IMR-90 (cell line): ENCODE measurements around the gene GCN1. TPM values are rescaled to one million over a fixed set of nuclear protein-coding genes. Genes with fewer than 3 reads are reported as not detected.

Experiments
- ATAC-seq: fragments of 200-7000 bp; cut with Tn5 transposase; 2 replicates; pipeline ENCODE4 v1.9.1; 2020; ENCODE audit warnings: low read depth, mild to moderate bottlenecking, moderate library complexity
- BruUV-seq: library from RNA; stranded (reverse); fragments of 400-500 nt; replicated peaks from 2 replicates; lab custom pipeline; 2021; lab: Mats Ljungman, UMichigan
- CTCF ChIA-PET: fragments of 300-600 bp; formaldehyde crosslinking; extraction: SDS; loops from one replicate; lab custom pipeline; 2021; ENCODE audit warnings: antibody characterized with exemption; lab: Yijun Ruan, JAX
- POLR2A ChIA-PET: fragments of 300-600 bp; sonication (Branson Sonifier 250); formaldehyde crosslinking; loops from one replicate; lab custom pipeline; 2022; ENCODE audit warnings: antibody characterized with exemption; ENCODE audit not compliant: unreplicated experiment; lab: Charles Lee
- DNase-seq: peaks from one replicate; pipeline ENCODE4 v3.0.0; 2013
- H2AFZ ChIP-seq: replicated peaks from 2 replicates; pipeline ENCODE3; 2013; ENCODE audit warnings: low read length, mild to moderate bottlenecking; ENCODE audit not compliant: poor library complexity
- H2AK5ac ChIP-seq: 2 replicates; pipeline ENCODE4 v1.6.1; 2013; ENCODE audit warnings: low read depth, low read length, inconsistent platforms
- H2AK9ac ChIP-seq: replicated peaks from 2 replicates; pipeline ENCODE3; 2013; ENCODE audit warnings: mild to moderate bottlenecking, low read depth, low read length, moderate library complexity; ENCODE audit not compliant: poor library complexity
- H2BK120ac ChIP-seq: 2 replicates; pipeline ENCODE4 v1.6.1; 2013; ENCODE audit warnings: low read depth, low read length, inconsistent platforms
- H2BK15ac ChIP-seq: 3 replicates; pipeline ENCODE4 v1.6.1; 2013; ENCODE audit warnings: low read depth, low read length, inconsistent platforms
- H2BK20ac ChIP-seq: 2 replicates; pipeline ENCODE4 v1.6.1; 2013; ENCODE audit warnings: low read depth, mild to moderate bottlenecking, inconsistent platforms, low read length, moderate library complexity
- H2BK5ac ChIP-seq: 2 replicates; pipeline ENCODE4 v1.6.1; 2013; ENCODE audit warnings: mild to moderate bottlenecking, low read depth, low read length, inconsistent platforms; ENCODE audit not compliant: poor library complexity, severe bottlenecking
- H3K14ac ChIP-seq: replicated peaks from 2 replicates; pipeline ENCODE4 v1.6.1; 2013; ENCODE audit warnings: low read depth, low read length, inconsistent platforms
- H3K18ac ChIP-seq: 2 replicates; pipeline ENCODE4 v1.6.1; 2013; ENCODE audit warnings: low read depth, low read length, control low read depth
- H3K23ac ChIP-seq: 2 replicates; pipeline ENCODE4 v1.6.1; 2013; ENCODE audit warnings: low read depth, low read length, inconsistent platforms
- H3K27ac ChIP-seq: 2 replicates; pipeline ENCODE4 v1.5.1; 2013; ENCODE audit warnings: mild to moderate bottlenecking, control low read depth, low read length; ENCODE audit not compliant: insufficient read depth
- H3K27me3 ChIP-seq: 2 replicates; pipeline ENCODE4 v1.6.1; 2013; ENCODE audit warnings: low read length; ENCODE audit not compliant: control insufficient read depth, insufficient read depth
- H3K36me3 ChIP-seq: 2 replicates; pipeline ENCODE4 v1.6.1; 2013; ENCODE audit warnings: low read length, mixed read lengths; ENCODE audit not compliant: control insufficient read depth, insufficient read depth
- H3K4ac ChIP-seq: 2 replicates; pipeline ENCODE4 v1.6.1; 2013; ENCODE audit warnings: low read depth, low read length, inconsistent platforms
- H3K4me1 ChIP-seq: 2 replicates; pipeline ENCODE4 v1.6.1; 2013; ENCODE audit warnings: low read length, mixed read lengths; ENCODE audit not compliant: control insufficient read depth, insufficient read depth
- H3K4me2 ChIP-seq: 2 replicates; pipeline ENCODE4 v1.6.1; 2013; ENCODE audit warnings: low read depth, mild to moderate bottlenecking, control low read depth, low read length, moderate library complexity
- H3K4me3 ChIP-seq: 2 replicates; pipeline ENCODE4 v1.5.1; 2013; ENCODE audit warnings: low read depth, mild to moderate bottlenecking, control low read depth, low read length, moderate library complexity; ENCODE audit not compliant: insufficient read depth
- H3K56ac ChIP-seq: 2 replicates; pipeline ENCODE4 v1.6.1; 2013; ENCODE audit warnings: low read length, inconsistent platforms; ENCODE audit not compliant: insufficient read depth; ENCODE audit errors: extremely low read depth
- H3K79me1 ChIP-seq, 2 experiments: 2 replicates each; pipeline ENCODE4 v1.6.1; 2013; ENCODE audit warnings: low read length in 2 of 2, inconsistent platforms in 1 of 2, low read depth in 1 of 2
- H3K9ac ChIP-seq: 2 replicates; pipeline ENCODE4 v1.6.1; 2013; ENCODE audit warnings: low read depth, low read length, control low read depth
- H3K9me1 ChIP-seq: 2 replicates; pipeline ENCODE4 v1.6.1; 2013; ENCODE audit warnings: low read length, inconsistent platforms; ENCODE audit not compliant: insufficient read depth
- H3K9me3 ChIP-seq: 2 replicates; pipeline ENCODE4 v1.6.1; 2013; ENCODE audit warnings: low read length; ENCODE audit not compliant: control insufficient read depth, insufficient read depth
- H4K20me1 ChIP-seq: 2 replicates; pipeline ENCODE4 v1.6.1; 2013; ENCODE audit warnings: low read length, inconsistent platforms; ENCODE audit not compliant: insufficient read depth
- H4K5ac ChIP-seq: 2 replicates; pipeline ENCODE4 v1.6.1; 2013; ENCODE audit warnings: mild to moderate bottlenecking, low read depth, low read length, control low read depth
- H4K8ac ChIP-seq, 2 experiments: 2 replicates each; pipeline ENCODE4 v1.6.1; 2013; ENCODE audit warnings: low read depth in 2 of 2, low read length in 2 of 2, control low read depth in 1 of 2, inconsistent platforms in 1 of 2
- H4K91ac ChIP-seq: 2 replicates; pipeline ENCODE4 v1.6.1; 2013; ENCODE audit warnings: low read depth, low read length, inconsistent platforms; ENCODE audit not compliant: insufficient read depth
- BHLHE40 ChIP-seq: fragments of 150-350 bp; IDR thresholded peaks from 2 replicates; pipeline ENCODE4 v1.6.1; 2016; ENCODE audit warnings: mild to moderate bottlenecking, low read depth, low read length
- CEBPB ChIP-seq: IDR thresholded peaks from 2 replicates; pipeline ENCODE4 v1.6.1; 2012; ENCODE audit warnings: low read depth, low read length, improper control_type of control experiment
- CHD1 ChIP-seq: IDR thresholded peaks from 2 replicates; pipeline ENCODE4 v1.6.1; 2012; ENCODE audit warnings: low read depth, low read length, improper control_type of control experiment
- CTCF ChIP-seq: conservative IDR thresholded peaks from 2 replicates; pipeline ENCODE4 v1.5.1; 2012; ENCODE audit warnings: mild to moderate bottlenecking, low read depth, low read length, improper control_type of control experiment
- ELK1 ChIP-seq: fragments of 150-350 bp; IDR thresholded peaks from 2 replicates; pipeline ENCODE4 v1.6.1; 2016; ENCODE audit warnings: low read depth, mild to moderate bottlenecking, low read length, moderate library complexity, borderline replicate concordance
- MAFK ChIP-seq: IDR thresholded peaks from 2 replicates; pipeline ENCODE4 v1.6.1; 2012; ENCODE audit warnings: low read depth, low read length, improper control_type of control experiment
- MAZ ChIP-seq: IDR thresholded peaks from 2 replicates; pipeline ENCODE4 v1.6.1; 2012; ENCODE audit warnings: low read depth, mild to moderate bottlenecking, low read length, improper control_type of control experiment, moderate library complexity, borderline replicate concordance
- NFE2L2 ChIP-seq: fragments of 150-350 bp; IDR thresholded peaks from 2 replicates; pipeline ENCODE4 v1.6.1; 2016; ENCODE audit warnings: low read depth, mild to moderate bottlenecking, low read length
- POLR2A ChIP-seq: IDR thresholded peaks from 2 replicates; pipeline ENCODE4 v1.6.1; 2012; ENCODE audit warnings: mild to moderate bottlenecking, low read depth, low read length
- RAD21 ChIP-seq: IDR thresholded peaks from 2 replicates; pipeline ENCODE4 v1.6.1; 2012; ENCODE audit warnings: low read length, improper control_type of control experiment
- RCOR1 ChIP-seq: IDR thresholded peaks from 2 replicates; pipeline ENCODE4 v1.6.1; 2012; ENCODE audit warnings: mild to moderate bottlenecking, low read length, improper control_type of control experiment; ENCODE audit not compliant: insufficient replicate concordance
- WGBS, 2 experiments: methylation state at CpG; one replicate each; pipeline versions ENCODE4 v1.1.5 to v1.1.7; 2013; ENCODE audit warnings: missing lambda C conversion rate in 2 of 2; ENCODE audit not compliant: insufficient read length in 1 of 2; ENCODE audit errors: extremely low coverage in 2 of 2; 5-methylcytosine and 5-hydroxymethylcytosine counted together
- dilution Hi-C: fragments of 300-500 bp; cut with HindIII; formaldehyde crosslinking; loops from one replicate; pipeline ENCODE4 v1.14.3; 2018; ENCODE audit warnings: low sequenced_read_pairs; ENCODE audit not compliant: unreplicated experiment
- in situ Hi-C: fragments of 300-500 bp; cut with MboI; formaldehyde crosslinking; loops from 3 replicates; pipeline ENCODE4 v1.14.3; 2019; ENCODE audit warnings: low sequenced_read_pairs, inconsistent platforms, mixed read lengths
- intact Hi-C: fragments of 100-400 bp; cut with micrococcal nuclease; formaldehyde crosslinking; loops from 2 replicates; pipeline ENCODE4 v1.10.0; 2022
- polyA plus RNA-seq, 3 experiments: library from polyadenylated mRNA; depleted of rRNA; stranded (reverse); fragments of >200 nt; gene quantifications; 2 replicates each; pipeline ENCODE4 v1.2.3, GENCODE V29; 2012; ENCODE audit warnings: low replicate concordance in 1 of 3
- total RNA-seq: library from RNA; depleted of rRNA; stranded (reverse); fragments of >200 nt; gene quantifications from 2 replicates; pipeline ENCODE4 v1.2.3, GENCODE V29; 2012

Gene GCN1
- total and polyA plus RNA-seq, 2 of the 4 experiments (the other 2 are of a cell fraction): 57.8 to 77.6 TPM

- Histone ChIP-seq H4K5ac (no peak overlapping the region), H2AK5ac (no peak overlapping the region), H3K4ac (no peak overlapping the region), H2BK120ac (no peak overlapping the region), H3K4me3 (no peak overlapping the region), H3K36me3 (peaks cover 85% of the 10 kb centered on the region), H2BK15ac (no peak overlapping the region), H3K27me3 (no peaks in the 10 kb centered on the region), H3K79me1 (peaks cover 19 to 58% of the 10 kb centered on the region in 2 experiments), H3K23ac (no peak overlapping the region), H3K56ac (no peak overlapping the region), H3K4me2 (no peak overlapping the region), H3K27ac (no peak overlapping the region), H2BK5ac (no peak overlapping the region), H3K14ac (no peak overlapping the region), H2BK20ac (no peak overlapping the region), H2AFZ (no peak overlapping the region), H4K8ac (no peak overlapping the region), H4K20me1 (peaks cover 19% of the 10 kb centered on the region), H3K9me3 (no peaks in the 10 kb centered on the region), H3K9ac (no peak overlapping the region), H3K9me1 (peaks cover 28% of the 10 kb centered on the region), H3K18ac (no peak overlapping the region), H4K91ac (no peak overlapping the region), H2AK9ac (no peak overlapping the region), H3K4me1 (peaks cover 11% of the 10 kb centered on the region)
- BruUV-seq: TSS peak; percentile 82
- WGBS, 2 experiments: 100% methylated on average over 3 of the region's 11 CpGs; no CpG with 5 or more reads in 1 of the 2 experiments
- no peak for DNase-seq
- CTCF ChIA-PET: no interaction called here
- TF ChIP-seq CEBPB (no peak), RCOR1 (no peak), POLR2A (no peak), MAZ (no peak), MAFK (no peak), BHLHE40 (no peak), ELK1 (no peak), NFE2L2 (no peak), RAD21 (no peak), CHD1 (no peak), CTCF (no peak)
- in situ Hi-C loops: no loop called here
- intact Hi-C loops: no loop called here
- POLR2A ChIA-PET: no interaction called here
- dilution Hi-C loops: no loop called here
- no peak for ATAC-seq
Observed at GRCh38 chr12:120137833-120138232, 56.7 kb downstream of the GCN1 start.
